Measurements from ENCODE around the gene EPN1.

DNA sequence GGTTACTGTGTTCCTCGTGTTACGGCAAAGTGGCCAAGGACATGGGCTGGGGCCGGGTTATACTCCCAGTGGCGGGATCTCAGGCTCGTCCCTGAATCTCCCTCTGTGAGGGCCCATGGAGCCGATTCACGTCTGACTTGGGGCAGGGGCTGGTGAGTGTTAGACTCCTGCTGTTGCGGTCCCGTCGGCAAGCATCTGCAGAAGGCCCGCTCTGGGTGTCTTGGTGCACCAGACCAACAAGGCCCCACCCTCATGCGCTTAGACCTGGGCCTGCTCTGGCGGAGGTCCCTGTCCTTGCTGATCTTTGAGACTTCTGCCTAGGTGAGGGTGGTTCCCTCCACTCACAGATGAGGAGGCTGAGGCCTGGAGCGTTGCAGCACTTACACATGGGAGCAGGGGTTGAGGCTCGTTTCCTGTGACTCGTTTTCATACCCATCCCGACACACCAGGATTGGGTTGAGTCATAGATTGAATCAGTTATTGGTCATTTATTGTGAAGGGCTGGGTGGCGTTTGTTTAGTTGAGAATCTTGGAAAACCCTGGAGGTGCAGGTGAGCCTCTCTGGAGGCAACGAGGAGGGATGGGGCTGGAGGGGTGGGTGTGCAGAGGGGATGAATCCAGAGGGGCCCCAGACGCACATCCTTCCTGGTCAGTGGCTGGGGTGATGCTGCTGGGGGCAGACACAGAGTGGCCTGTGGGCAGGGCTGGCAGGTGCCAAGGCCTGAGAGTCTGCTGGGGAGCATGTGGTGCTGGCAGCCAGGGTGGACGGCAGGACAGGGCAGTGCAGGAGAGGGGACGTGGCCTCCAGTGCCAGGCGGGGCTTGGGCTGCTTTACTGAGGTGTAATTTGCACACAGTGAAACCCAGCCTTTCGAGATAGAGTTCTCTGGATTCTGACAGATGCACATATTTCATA is 4.6 kb downstream of the EPN1 start:
- TF ChIP-seq, protein P1, sequence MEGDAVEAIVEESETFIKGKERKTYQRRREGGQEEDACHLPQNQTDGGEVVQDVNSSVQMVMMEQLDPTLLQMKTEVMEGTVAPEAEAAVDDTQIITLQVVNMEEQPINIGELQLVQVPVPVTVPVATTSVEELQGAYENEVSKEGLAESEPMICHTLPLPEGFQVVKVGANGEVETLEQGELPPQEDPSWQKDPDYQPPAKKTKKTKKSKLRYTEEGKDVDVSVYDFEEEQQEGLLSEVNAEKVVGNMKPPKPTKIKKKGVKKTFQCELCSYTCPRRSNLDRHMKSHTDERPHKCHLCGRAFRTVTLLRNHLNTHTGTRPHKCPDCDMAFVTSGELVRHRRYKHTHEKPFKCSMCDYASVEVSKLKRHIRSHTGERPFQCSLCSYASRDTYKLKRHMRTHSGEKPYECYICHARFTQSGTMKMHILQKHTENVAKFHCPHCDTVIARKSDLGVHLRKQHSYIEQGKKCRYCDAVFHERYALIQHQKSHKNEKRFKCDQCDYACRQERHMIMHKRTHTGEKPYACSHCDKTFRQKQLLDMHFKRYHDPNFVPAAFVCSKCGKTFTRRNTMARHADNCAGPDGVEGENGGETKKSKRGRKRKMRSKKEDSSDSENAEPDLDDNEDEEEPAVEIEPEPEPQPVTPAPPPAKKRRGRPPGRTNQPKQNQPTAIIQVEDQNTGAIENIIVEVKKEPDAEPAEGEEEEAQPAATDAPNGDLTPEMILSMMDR (IDR thresholded peaks at IDR 0.05; ENCODE audit: low read depth, low read length, poor library complexity, severe bottlenecking), result no peak
- no peak for TF ChIP-seq EZH2phosphoT487 (IDR thresholded peaks at IDR 0.05; ENCODE audit: borderline replicate concordance, low read length)

Measured in DOHH2 (cell line).